Loucy (cell line): ENCODE results near the gene CYBB.

Experiments used
- CTCF ChIP-seq: fragments of 200-600 bp; sonication (generic); conservative IDR thresholded peaks from 2 replicates; pipeline ENCODE4 v1.5.1; 2014; ENCODE audit warnings: mild to moderate bottlenecking, antibody characterized with exemption, low read length
- EZH2phosphoT487 ChIP-seq: fragments of 200-600 bp; IDR thresholded peaks from 2 replicates; pipeline ENCODE4 v1.6.1; 2018; ENCODE audit warnings: antibody characterized with exemption, mild to moderate bottlenecking, moderate library complexity, borderline replicate concordance

- no peak for TF ChIP-seq CTCF
- no peak for TF ChIP-seq EZH2phosphoT487
Observed at GRCh38 chrX:37752281-37752680, 27.6 kb upstream of the CYBB start.
